ENCODE measurements around the gene HTRA3.

DNA sequence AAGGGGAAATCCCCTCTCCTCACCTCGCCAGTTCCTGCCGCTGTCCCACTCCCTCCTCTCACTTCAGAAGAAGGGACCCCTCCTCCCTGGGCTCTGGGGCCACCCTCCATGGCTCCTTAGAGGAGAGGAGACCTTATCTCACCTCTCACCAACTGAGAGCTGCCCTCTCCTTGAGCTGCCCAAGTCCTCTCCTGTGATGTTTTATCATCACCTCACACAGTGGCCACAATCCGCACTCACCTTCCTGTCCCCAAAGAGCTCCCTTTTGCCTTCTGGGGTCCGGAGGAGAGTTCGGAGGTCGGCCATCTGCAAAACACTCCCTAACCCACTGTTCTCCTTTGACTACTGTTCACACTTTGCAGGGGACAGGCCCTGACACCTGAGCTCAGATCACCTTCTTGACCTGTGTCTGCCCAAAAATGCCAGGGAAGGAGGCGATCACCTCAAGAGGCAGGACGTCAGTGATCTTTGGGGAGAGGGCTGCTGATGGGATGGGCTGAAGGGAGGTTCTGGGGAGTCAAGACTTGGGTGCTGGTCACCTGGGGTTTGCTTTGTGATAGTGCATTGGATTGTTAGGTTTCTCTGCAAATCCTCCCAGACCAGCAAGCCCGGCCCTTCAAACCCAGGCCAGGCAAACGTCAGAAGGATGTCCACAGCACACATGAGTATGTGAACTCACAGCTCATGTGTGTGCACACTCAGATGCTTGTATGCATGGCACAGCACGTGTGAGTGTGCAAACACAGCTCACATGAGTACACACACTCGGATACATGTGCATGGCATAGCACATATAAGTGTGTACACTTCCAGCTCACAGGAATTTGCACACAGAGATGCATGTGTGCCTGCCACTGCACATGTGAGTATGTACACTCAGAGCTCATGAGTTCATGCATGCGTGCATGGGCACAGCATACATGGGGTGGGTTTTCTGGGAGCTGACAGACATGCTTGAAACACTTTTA, 41.8 kb downstream of the HTRA3 start:
- TF ChIP-seq, protein P1, sequence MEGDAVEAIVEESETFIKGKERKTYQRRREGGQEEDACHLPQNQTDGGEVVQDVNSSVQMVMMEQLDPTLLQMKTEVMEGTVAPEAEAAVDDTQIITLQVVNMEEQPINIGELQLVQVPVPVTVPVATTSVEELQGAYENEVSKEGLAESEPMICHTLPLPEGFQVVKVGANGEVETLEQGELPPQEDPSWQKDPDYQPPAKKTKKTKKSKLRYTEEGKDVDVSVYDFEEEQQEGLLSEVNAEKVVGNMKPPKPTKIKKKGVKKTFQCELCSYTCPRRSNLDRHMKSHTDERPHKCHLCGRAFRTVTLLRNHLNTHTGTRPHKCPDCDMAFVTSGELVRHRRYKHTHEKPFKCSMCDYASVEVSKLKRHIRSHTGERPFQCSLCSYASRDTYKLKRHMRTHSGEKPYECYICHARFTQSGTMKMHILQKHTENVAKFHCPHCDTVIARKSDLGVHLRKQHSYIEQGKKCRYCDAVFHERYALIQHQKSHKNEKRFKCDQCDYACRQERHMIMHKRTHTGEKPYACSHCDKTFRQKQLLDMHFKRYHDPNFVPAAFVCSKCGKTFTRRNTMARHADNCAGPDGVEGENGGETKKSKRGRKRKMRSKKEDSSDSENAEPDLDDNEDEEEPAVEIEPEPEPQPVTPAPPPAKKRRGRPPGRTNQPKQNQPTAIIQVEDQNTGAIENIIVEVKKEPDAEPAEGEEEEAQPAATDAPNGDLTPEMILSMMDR (conservative IDR thresholded peaks at IDR 0.05; ENCODE audit: low read length), result no peak
- TF ChIP-seq EZH2phosphoT487 (IDR thresholded peaks at IDR 0.05; ENCODE audit: borderline replicate concordance, low read depth, low read length), result no peak
